DOHH2 (cell line): Measurements from ENCODE around the gene CERK.
"Not testable (repeated sequence)": the region's sequence is repeated elsewhere in the genome, so short reads cannot be mapped to it uniquely, and the experiment has no call there.

Source experiments
- H3F3A ChIP-seq: fragments of 200-600 bp; sonication (generic), shearing (Covaris generic); 2 replicates; pipeline ENCODE4 v1.6.0; 2016; ENCODE audit warnings: antibody characterized with exemption, mild to moderate bottlenecking; ENCODE audit not compliant: control insufficient read depth, insufficient read depth
- H3K27ac ChIP-seq: fragments of 200-600 bp; sonication (generic); 2 replicates; pipeline ENCODE4 v1.5.1; 2014; ENCODE audit warnings: low read depth, mild to moderate bottlenecking, low read length, moderate library complexity
- H3K27me3 ChIP-seq: fragments of 200-600 bp; sonication (generic); 2 replicates; pipeline ENCODE4 v1.6.1; 2014; ENCODE audit warnings: mild to moderate bottlenecking, low read length, mixed read lengths; ENCODE audit not compliant: control insufficient read depth
- H3K36me3 ChIP-seq: fragments of 200-600 bp; sonication (generic); 2 replicates; pipeline ENCODE4 v1.6.1; 2014; ENCODE audit warnings: mild to moderate bottlenecking, low read length, moderate library complexity, mixed read lengths; ENCODE audit not compliant: control insufficient read depth
- H3K4me1 ChIP-seq: fragments of 200-600 bp; sonication (generic); 2 replicates; pipeline ENCODE4 v1.6.1; 2014; ENCODE audit warnings: mild to moderate bottlenecking, low read length, mixed read lengths; ENCODE audit not compliant: control insufficient read depth
- H3K4me2 ChIP-seq: fragments of 200-600 bp; sonication (generic); 2 replicates; pipeline ENCODE4 v1.6.0; 2014; ENCODE audit warnings: mild to moderate bottlenecking, low read length, moderate library complexity
- H3K4me3 ChIP-seq: fragments of 200-600 bp; sonication (generic); 2 replicates; pipeline ENCODE4 v1.5.1; 2014; ENCODE audit warnings: mild to moderate bottlenecking, low read length, mixed read lengths
- H3K79me2 ChIP-seq: fragments of 200-600 bp; sonication (generic); 2 replicates; pipeline ENCODE4 v1.6.1; 2014; ENCODE audit warnings: mild to moderate bottlenecking, low read length, mixed read lengths; ENCODE audit not compliant: control insufficient read depth
- H3K9me2 ChIP-seq: fragments of 200-600 bp; sonication (generic); replicated peaks from 2 replicates; pipeline ENCODE4 v1.6.1; 2014; ENCODE audit warnings: mild to moderate bottlenecking, low read length, mixed read lengths; ENCODE audit not compliant: control insufficient read depth
- H3K9me3 ChIP-seq: fragments of 200-600 bp; sonication (generic); 2 replicates; pipeline ENCODE4 v1.6.1; 2014; ENCODE audit warnings: antibody characterized with exemption, low read length, mixed read lengths; ENCODE audit not compliant: control insufficient read depth, insufficient read depth
- H4K20me1 ChIP-seq: fragments of 200-600 bp; sonication (generic); 2 replicates; pipeline ENCODE4 v1.6.0; 2014; ENCODE audit warnings: low read depth, mild to moderate bottlenecking, antibody characterized with exemption, low read length, moderate library complexity; ENCODE audit not compliant: control insufficient read depth, insufficient read depth
- CTCF ChIP-seq: fragments of 200-600 bp; sonication (generic); IDR thresholded peaks from one replicate; pipeline ENCODE4 v1.5.1; 2014; ENCODE audit warnings: antibody characterized with exemption, mild to moderate bottlenecking, low read depth, low read length; ENCODE audit not compliant: poor library complexity, severe bottlenecking
- EZH2phosphoT487 ChIP-seq: fragments of 200-600 bp; sonication (generic); IDR thresholded peaks from 2 replicates; pipeline ENCODE4 v1.6.1; 2017; ENCODE audit warnings: borderline replicate concordance, mild to moderate bottlenecking, antibody characterized with exemption, low read length, moderate library complexity, mixed read lengths

CERK gene

GRCh38 chr22:46636221-46637002, 101.6 kb downstream of the CERK start:
- no peaks in the 10 kb centered on the region for H3K36me3 ChIP-seq
- no peak overlapping the region for H3K4me2 ChIP-seq
- H3K4me3 ChIP-seq: no peak overlapping the region
- H3K4me1 ChIP-seq: no peaks in the 10 kb centered on the region
- no peaks in the 10 kb centered on the region for H3K79me2 ChIP-seq
- H3K9me2 ChIP-seq: no peaks in the 10 kb centered on the region
- H3K27me3 ChIP-seq: no peaks in the 10 kb centered on the region
- TF ChIP-seq CTCF (no peak), EZH2phosphoT487 (no peak)
- peaks cover 7% of the 10 kb centered on the region for H4K20me1 ChIP-seq
- no peaks in the 10 kb centered on the region for H3F3A ChIP-seq
- no peak overlapping the region for H3K27ac ChIP-seq
- H3K9me3 ChIP-seq: no peaks in the 10 kb centered on the region

- no peaks in the 10 kb centered on the region for H3K79me2 ChIP-seq
- no peak overlapping the region for H3K27ac ChIP-seq
Observed at GRCh38 chr22:46635756-46636155, 102.3 kb downstream of the CERK start.

GRCh38 chr22:46634973-46635685, 102.9 kb downstream of the CERK start:
- not testable (repeated sequence) for H3K4me3 ChIP-seq, H3K27ac ChIP-seq, H3K27me3 ChIP-seq, H3K9me2 ChIP-seq, H3F3A ChIP-seq, H3K36me3 ChIP-seq, H3K79me2 ChIP-seq, H4K20me1 ChIP-seq, H3K9me3 ChIP-seq, H3K4me1 ChIP-seq, H3K4me2 ChIP-seq

More at GRCh38 chr22:46635756-46636155, 102.3 kb downstream of the CERK start:
- H3K4me3 ChIP-seq: no peak overlapping the region
- H3K27me3 ChIP-seq: no peaks in the 10 kb centered on the region
- H3K4me2 ChIP-seq: no peak overlapping the region
- no peaks in the 10 kb centered on the region for H3K9me3 ChIP-seq
- no peaks in the 10 kb centered on the region for H3K9me2 ChIP-seq
- H3F3A ChIP-seq: no peaks in the 10 kb centered on the region
- peak; percentile 13 for TF ChIP-seq CTCF
- TF ChIP-seq EZH2phosphoT487: no peak
- H3K4me1 ChIP-seq: no peaks in the 10 kb centered on the region
- H4K20me1 ChIP-seq: peaks cover 7% of the 10 kb centered on the region
- H3K36me3 ChIP-seq: no peaks in the 10 kb centered on the region
